Caco-2 (cell line): ENCODE data around the gene NONO. TPM values are rescaled to one million over a fixed set of nuclear protein-coding genes. Genes with fewer than 3 reads are reported as not detected.
"Not testable (repeated sequence)": the region's sequence is repeated elsewhere in the genome, so short reads cannot be mapped to it uniquely, and the experiment has no call there.

ENCODE experiments used
- BruUV-seq: library from RNA; stranded (reverse); fragments of 400-500 nt; replicated peaks from 2 replicates; lab custom pipeline; 2021; lab: Mats Ljungman, UMichigan
- CTCF ChIA-PET: fragments of 300-600 bp; sonication (Branson Sonifier 250); formaldehyde crosslinking; loops from one replicate; lab custom pipeline; 2022; ENCODE audit warnings: antibody characterized with exemption; lab: Charles Lee
- POLR2A ChIA-PET: fragments of 300-600 bp; sonication (Branson Sonifier 250); formaldehyde crosslinking; loops from one replicate; lab custom pipeline; 2022; ENCODE audit warnings: antibody characterized with exemption; lab: Charles Lee
- DNase-seq, 2 experiments: peaks; one replicate each; pipeline versions ENCODE4 v3.0.0 to v3.0.0-alpha.2; 2020 to 2022
- H3K27me3 ChIP-seq: replicated peaks from 2 replicates; pipeline ENCODE4 v1.6.0; 2011; ENCODE audit warnings: low read length; ENCODE audit not compliant: control insufficient read depth, insufficient read depth
- H3K36me3 ChIP-seq: 2 replicates; pipeline ENCODE4 v1.5.1; 2011; ENCODE audit warnings: low read length; ENCODE audit not compliant: control insufficient read depth, insufficient read depth
- H3K4me1 ChIP-seq: fragments of 250-450 bp; sonication (Bioruptor Pico); 2 replicates; pipeline ENCODE4 v1.5.1; 2020; ENCODE audit warnings: mild to moderate bottlenecking
- H3K4me3 ChIP-seq: 2 replicates; pipeline ENCODE4 v1.5.1; 2011; ENCODE audit warnings: low read depth, mild to moderate bottlenecking, control low read depth, low read length
- H3K9me3 ChIP-seq: fragments of 250-450 bp; sonication (Bioruptor Pico); 2 replicates; pipeline ENCODE4 v1.5.1; 2020; ENCODE audit warnings: mild to moderate bottlenecking, moderate library complexity
- H3K27ac Mint-ChIP-seq: one replicate; pipeline ENCODE4 v1.8.0; 2022; ENCODE audit warnings: mixed read lengths; ENCODE audit not compliant: unreplicated experiment
- H3K27me3 Mint-ChIP-seq: one replicate; pipeline ENCODE4 v1.8.0; 2022; ENCODE audit warnings: mixed read lengths; ENCODE audit not compliant: insufficient read depth, unreplicated experiment
- H3K36me3 Mint-ChIP-seq: one replicate; pipeline ENCODE4 v1.8.0; 2022; ENCODE audit warnings: mild to moderate bottlenecking, mixed read lengths; ENCODE audit not compliant: insufficient read depth, unreplicated experiment
- H3K4me1 Mint-ChIP-seq: one replicate; pipeline ENCODE4 v1.8.0; 2022; ENCODE audit warnings: low read depth, mixed read lengths; ENCODE audit not compliant: unreplicated experiment
- H3K4me3 Mint-ChIP-seq: one replicate; pipeline ENCODE4 v1.8.0; 2022; ENCODE audit warnings: mild to moderate bottlenecking, moderate library complexity, mixed read lengths; ENCODE audit not compliant: unreplicated experiment
- H3K9me3 Mint-ChIP-seq: one replicate; pipeline ENCODE4 v1.8.0; 2022; ENCODE audit warnings: mixed read lengths; ENCODE audit not compliant: unreplicated experiment
- intact Hi-C: fragments of 100-400 bp; cut with micrococcal nuclease; formaldehyde crosslinking; loops from one replicate; pipeline ENCODE4 v1.10.0; 2022; ENCODE audit not compliant: unreplicated experiment
- total RNA-seq: library from RNA; stranded (reverse); gene quantifications from 2 replicates; pipeline ENCODE4 v1.2.3, GENCODE V29; 2022
- TF ChIP-seq, protein P1 (sequence below), 2 experiments: fragments of 200-600 bp in 1 of 2; IDR thresholded peaks; 1 replicate in 1 of 2; 2 replicates in 1 of 2; pipeline versions ENCODE4 v1.5.1 to v1.8.0; 2011 to 2022; ENCODE audit warnings: antibody characterized with exemption in 1 of 2, control low read depth in 1 of 2, inconsistent platforms in 1 of 2, low read depth in 1 of 2, low read length in 1 of 2, mild to moderate bottlenecking in 1 of 2, moderate library complexity in 1 of 2; ENCODE audit not compliant: insufficient read depth in 1 of 2, severe bottlenecking in 1 of 2, unreplicated experiment in 1 of 2

The NONO gene
- total RNA-seq, 1 experiment from 2014 or later = 477 TPM

DNA sequence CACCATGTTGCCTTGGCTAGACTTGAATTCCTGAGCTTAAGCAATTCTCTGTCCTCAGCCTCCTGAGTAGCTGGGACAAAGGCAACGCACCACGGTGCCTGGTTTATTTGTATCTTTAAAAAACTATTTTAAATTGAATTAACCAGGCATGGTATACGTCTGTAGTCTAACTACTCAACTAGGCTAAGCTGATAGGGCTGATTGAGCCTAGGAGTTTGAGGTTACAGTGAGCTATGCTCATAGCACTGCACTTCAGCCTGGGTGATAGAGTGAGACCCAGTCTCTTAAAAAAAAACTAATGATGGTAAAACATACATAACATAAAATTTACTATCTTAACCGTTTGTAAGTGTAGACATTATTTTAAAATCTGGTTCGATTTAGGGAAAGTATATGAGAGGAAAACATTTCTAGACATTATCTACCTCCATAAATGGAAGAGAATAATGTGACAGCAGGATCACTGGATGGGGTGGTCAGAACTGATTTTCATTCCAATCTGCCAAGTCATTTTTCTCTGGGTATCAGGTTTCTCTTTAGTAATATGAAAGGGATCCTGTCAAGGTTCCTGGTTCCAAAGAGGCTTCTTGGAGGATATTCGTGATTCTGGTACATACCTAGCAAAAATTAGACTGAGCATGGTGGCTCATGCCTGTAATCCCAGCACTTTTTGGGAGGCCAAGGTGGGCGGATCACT lies 9.4 kb downstream of the NONO start:
- H3K27me3 Mint-ChIP-seq = no peaks in the 10 kb centered on the region

DNA sequence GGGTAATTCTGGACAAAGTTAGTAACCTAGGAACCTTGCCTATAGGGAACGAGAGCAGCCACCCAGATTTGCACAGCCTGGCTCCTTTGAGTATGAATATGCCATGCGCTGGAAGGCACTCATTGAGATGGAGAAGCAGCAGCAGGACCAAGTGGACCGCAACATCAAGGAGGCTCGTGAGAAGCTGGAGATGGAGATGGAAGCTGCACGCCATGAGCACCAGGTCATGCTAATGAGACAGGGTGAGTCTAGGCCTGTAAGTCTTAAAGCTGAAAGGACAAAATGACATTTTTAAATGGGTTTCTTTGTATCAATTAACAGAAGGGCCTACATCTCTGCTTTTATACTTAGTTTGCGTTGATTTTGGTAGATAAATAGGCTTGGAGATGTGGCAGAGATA lies 13.4 kb downstream of the NONO start:
- H3K4me3 Mint-ChIP-seq = no peak overlapping the region
- H3K4me1 ChIP-seq = no peaks in the 10 kb centered on the region
- H3K36me3 ChIP-seq = no peaks in the 10 kb centered on the region; the same call in 1 of the 2 replicates
- H3K27me3 Mint-ChIP-seq = no peaks in the 10 kb centered on the region
- TF ChIP-seq, protein P1, sequence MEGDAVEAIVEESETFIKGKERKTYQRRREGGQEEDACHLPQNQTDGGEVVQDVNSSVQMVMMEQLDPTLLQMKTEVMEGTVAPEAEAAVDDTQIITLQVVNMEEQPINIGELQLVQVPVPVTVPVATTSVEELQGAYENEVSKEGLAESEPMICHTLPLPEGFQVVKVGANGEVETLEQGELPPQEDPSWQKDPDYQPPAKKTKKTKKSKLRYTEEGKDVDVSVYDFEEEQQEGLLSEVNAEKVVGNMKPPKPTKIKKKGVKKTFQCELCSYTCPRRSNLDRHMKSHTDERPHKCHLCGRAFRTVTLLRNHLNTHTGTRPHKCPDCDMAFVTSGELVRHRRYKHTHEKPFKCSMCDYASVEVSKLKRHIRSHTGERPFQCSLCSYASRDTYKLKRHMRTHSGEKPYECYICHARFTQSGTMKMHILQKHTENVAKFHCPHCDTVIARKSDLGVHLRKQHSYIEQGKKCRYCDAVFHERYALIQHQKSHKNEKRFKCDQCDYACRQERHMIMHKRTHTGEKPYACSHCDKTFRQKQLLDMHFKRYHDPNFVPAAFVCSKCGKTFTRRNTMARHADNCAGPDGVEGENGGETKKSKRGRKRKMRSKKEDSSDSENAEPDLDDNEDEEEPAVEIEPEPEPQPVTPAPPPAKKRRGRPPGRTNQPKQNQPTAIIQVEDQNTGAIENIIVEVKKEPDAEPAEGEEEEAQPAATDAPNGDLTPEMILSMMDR (IDR thresholded peaks at IDR 0.05; ENCODE audit: insufficient read depth in 1 of 2, low read depth in 1 of 2, low read length in 1 of 2, severe bottlenecking in 1 of 2, unreplicated experiment in 1 of 2) = no peak
- peaks cover 13% of the 10 kb centered on the region for H3K4me1 Mint-ChIP-seq
- intact Hi-C loops = no loop called here
- no peak overlapping the region for H3K4me3 ChIP-seq
- no peaks in the 10 kb centered on the region for H3K27me3 ChIP-seq
- H3K36me3 Mint-ChIP-seq = peaks cover 98% of the 10 kb centered on the region
- POLR2A ChIA-PET = no interaction called here
- H3K9me3 Mint-ChIP-seq = no peaks in the 10 kb centered on the region
- CTCF ChIA-PET = no interaction called here
- BruUV-seq = no TSS peak
- no peak overlapping the region for H3K27ac Mint-ChIP-seq
- no peak for DNase-seq
- no peaks in the 10 kb centered on the region for H3K9me3 ChIP-seq

More for the DNA sequence above, 9.4 kb downstream of the NONO start:
- TF ChIP-seq, protein P1 (IDR thresholded peaks at IDR 0.05; ENCODE audit: insufficient read depth in 1 of 2, low read depth in 1 of 2, low read length in 1 of 2, severe bottlenecking in 1 of 2, unreplicated experiment in 1 of 2) = no peak
- no peak overlapping the region for H3K27ac Mint-ChIP-seq
- no peaks in the 10 kb centered on the region for H3K9me3 Mint-ChIP-seq
- intact Hi-C loops = no loop called here
- Histone ChIP-seq H3K4me1 (no peaks in the 10 kb centered on the region), H3K4me3 (no peak overlapping the region), H3K36me3 (no peaks in the 10 kb centered on the region; the same call in 1 of the 2 replicates), H3K9me3 (no peaks in the 10 kb centered on the region), H3K27me3 (no peaks in the 10 kb centered on the region)
- H3K36me3 Mint-ChIP-seq = peaks cover 92% of the 10 kb centered on the region
- no peaks in the 10 kb centered on the region for H3K4me1 Mint-ChIP-seq
- no TSS peak for BruUV-seq
- no peak for DNase-seq
- POLR2A ChIA-PET = no interaction called here
- CTCF ChIA-PET = no interaction called here
- no peak overlapping the region for H3K4me3 Mint-ChIP-seq

DNA sequence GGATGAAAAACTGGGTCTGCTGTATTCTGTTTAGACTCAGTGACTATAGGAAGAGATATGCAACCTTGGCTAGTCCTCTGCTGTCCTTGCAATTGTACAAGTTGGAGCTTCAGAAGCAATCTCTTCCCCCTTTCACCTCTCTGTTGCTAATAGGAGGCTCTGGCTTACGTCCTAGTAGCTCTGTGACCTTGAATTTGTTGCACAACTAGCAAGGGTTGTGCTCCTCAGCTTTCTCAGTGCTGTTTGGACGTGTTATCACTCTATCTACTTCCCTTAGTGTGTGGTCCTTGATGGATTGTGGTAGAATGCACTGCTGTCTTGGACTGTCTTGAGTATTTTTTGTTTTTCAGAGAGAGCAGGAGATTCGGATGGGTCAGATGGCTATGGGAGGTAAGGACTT lies 14.7 kb downstream of the NONO start:
- DNase-seq = no peak
- Histone ChIP-seq H3K4me3 (no peak overlapping the region), H3K27me3 (no peaks in the 10 kb centered on the region), H3K9me3 (no peaks in the 10 kb centered on the region), H3K4me1 (no peaks in the 10 kb centered on the region), H3K36me3 (no peaks in the 10 kb centered on the region; the same call in 1 of the 2 replicates)
- TF ChIP-seq, protein P1 (IDR thresholded peaks at IDR 0.05; ENCODE audit: insufficient read depth in 1 of 2, low read depth in 1 of 2, low read length in 1 of 2, severe bottlenecking in 1 of 2, unreplicated experiment in 1 of 2) = no peak
- Mint-ChIP-seq H3K9me3 (no peaks in the 10 kb centered on the region), H3K27me3 (no peaks in the 10 kb centered on the region), H3K4me3 (no peak overlapping the region), H3K4me1 (peaks cover 13% of the 10 kb centered on the region), H3K36me3 (peaks cover 93% of the 10 kb centered on the region), H3K27ac (no peak overlapping the region)
- POLR2A ChIA-PET = no interaction called here
- BruUV-seq = no TSS peak
- intact Hi-C loops = no loop called here
- CTCF ChIA-PET = no interaction called here

DNA sequence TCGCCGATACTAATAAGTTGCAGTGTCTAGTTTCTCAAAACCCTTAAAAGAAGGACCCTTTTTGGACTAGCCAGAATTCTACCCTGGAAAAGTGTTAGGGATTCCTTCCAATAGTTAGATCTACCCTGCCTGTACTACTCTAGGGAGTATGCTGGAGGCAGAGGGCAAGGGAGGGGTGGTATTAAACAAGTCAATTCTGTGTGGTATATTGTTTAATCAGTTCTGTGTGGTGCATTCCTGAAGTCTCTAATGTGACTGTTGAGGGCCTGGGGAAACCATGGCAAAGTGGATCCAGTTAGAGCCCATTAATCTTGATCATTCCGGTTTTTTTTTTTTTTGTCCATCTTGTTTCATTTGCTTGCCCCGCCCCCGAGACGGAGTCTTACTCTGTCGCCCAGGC lies 16.6 kb downstream of the NONO start:
- intact Hi-C loops, H3K9me3 ChIP-seq, CTCF ChIA-PET, H3K27me3 Mint-ChIP-seq, H3K9me3 Mint-ChIP-seq, H3K36me3 ChIP-seq, H3K4me3 Mint-ChIP-seq, DNase-seq, H3K4me1 ChIP-seq, H3K4me3 ChIP-seq, POLR2A ChIA-PET, H3K27me3 ChIP-seq, BruUV-seq, H3K27ac Mint-ChIP-seq: not testable (repeated sequence)
- H3K4me1 Mint-ChIP-seq = peaks cover 13% of the 10 kb centered on the region
- peaks cover 81% of the 10 kb centered on the region for H3K36me3 Mint-ChIP-seq

GRCh38 chrX:71300495-71300894 lies 17.1 kb downstream of the NONO start:
- BruUV-seq = TSS peak; percentile 90
- Mint-ChIP-seq H3K36me3 (peaks cover 77% of the 10 kb centered on the region), H3K4me1 (peaks cover 13% of the 10 kb centered on the region)
- DNase-seq, POLR2A ChIA-PET, H3K27me3 Mint-ChIP-seq, H3K36me3 ChIP-seq, CTCF ChIA-PET, H3K4me3 Mint-ChIP-seq, H3K4me3 ChIP-seq, H3K27ac Mint-ChIP-seq, H3K9me3 ChIP-seq, H3K27me3 ChIP-seq, intact Hi-C loops, H3K4me1 ChIP-seq, H3K9me3 Mint-ChIP-seq: not testable (repeated sequence)
